H9 (cell line): Measurements from ENCODE around the gene HPF1. TPM values are rescaled to one million over a fixed set of nuclear protein-coding genes. Genes with fewer than 3 reads are reported as not detected.
A peak's percentile ranks its signal among the peaks of the same experiment; 100 is the strongest.

ENCODE experiments used
- DNase-seq: peaks from one replicate; pipeline ENCODE4 v3.0.0-alpha.2; 2017
- H2AFZ ChIP-seq: one replicate; pipeline ENCODE4 v1.6.1; 2013; ENCODE audit warnings: mild to moderate bottlenecking, low read length, control low read depth, moderate library complexity
- H2AK5ac ChIP-seq: 2 replicates; pipeline ENCODE4 v1.6.1; 2013; ENCODE audit warnings: low read length, control low read depth, mixed read lengths; ENCODE audit not compliant: insufficient read length
- H2BK120ac ChIP-seq: one replicate; pipeline ENCODE4 v1.6.1; 2013; ENCODE audit warnings: low read depth, mild to moderate bottlenecking, low read length, control low read depth, inconsistent platforms; ENCODE audit not compliant: poor library complexity, severe bottlenecking
- H2BK12ac ChIP-seq: 2 replicates; pipeline ENCODE4 v1.6.1; 2013; ENCODE audit warnings: low read length, control low read depth, mixed read lengths, low read depth; ENCODE audit not compliant: insufficient read length
- H2BK15ac ChIP-seq: 2 replicates; pipeline ENCODE4 v1.6.1; 2013; ENCODE audit warnings: low read depth, low read length, control low read depth
- H2BK20ac ChIP-seq: one replicate; pipeline ENCODE4 v1.6.1; 2013; ENCODE audit warnings: low read depth, mild to moderate bottlenecking, low read length, control low read depth, inconsistent platforms; ENCODE audit not compliant: poor library complexity, severe bottlenecking
- H2BK5ac ChIP-seq: 2 replicates; pipeline ENCODE4 v1.6.1; 2013; ENCODE audit warnings: low read length, control low read depth, mixed read lengths; ENCODE audit not compliant: insufficient read length
- H3K14ac ChIP-seq: 2 replicates; pipeline ENCODE4 v1.6.1; 2013; ENCODE audit warnings: low read length, control low read depth; ENCODE audit not compliant: insufficient read depth
- H3K18ac ChIP-seq: 2 replicates; pipeline ENCODE4 v1.6.1; 2013; ENCODE audit warnings: low read depth, mild to moderate bottlenecking, mixed read lengths, low read length, control low read depth; ENCODE audit not compliant: insufficient read length
- H3K23ac ChIP-seq: 2 replicates; pipeline ENCODE4 v1.6.1; 2013; ENCODE audit warnings: low read length, control low read depth, mixed read lengths, low read depth; ENCODE audit not compliant: insufficient read length
- H3K23me2 ChIP-seq: 2 replicates; pipeline ENCODE4 v1.6.1; 2013; ENCODE audit warnings: low read depth, mild to moderate bottlenecking, mixed read lengths, low read length, control low read depth; ENCODE audit not compliant: insufficient read length, poor library complexity, severe bottlenecking
- H3K27ac ChIP-seq: 2 replicates; pipeline ENCODE4 v1.5.1; 2013; ENCODE audit warnings: low read length, control low read depth, mixed read lengths, low read depth; ENCODE audit not compliant: insufficient read length
- H3K27me3 ChIP-seq: 2 replicates; pipeline ENCODE4 v1.6.1; 2013; ENCODE audit warnings: low read length, control low read depth, inconsistent platforms; ENCODE audit not compliant: insufficient read depth
- H3K4ac ChIP-seq: 2 replicates; pipeline ENCODE4 v1.6.1; 2013; ENCODE audit warnings: low read depth, mild to moderate bottlenecking, control low read depth, inconsistent platforms, low read length, moderate library complexity
- H3K4me1 ChIP-seq: 2 replicates; pipeline ENCODE4 v1.6.1; 2013; ENCODE audit warnings: low read length, control low read depth, inconsistent platforms; ENCODE audit not compliant: insufficient read depth
- H3K4me2 ChIP-seq: 2 replicates; pipeline ENCODE4 v1.6.1; 2013; ENCODE audit warnings: low read length, control low read depth, mixed read lengths; ENCODE audit not compliant: insufficient read length, insufficient read depth
- H3K56ac ChIP-seq: 2 replicates; pipeline ENCODE4 v1.6.1; 2013; ENCODE audit warnings: low read depth, mild to moderate bottlenecking, mixed read lengths, low read length, control low read depth; ENCODE audit not compliant: insufficient read length
- H3K79me1 ChIP-seq: 2 replicates; pipeline ENCODE4 v1.6.1; 2013; ENCODE audit warnings: low read depth, mild to moderate bottlenecking, moderate library complexity, low read length, control low read depth, inconsistent platforms; ENCODE audit not compliant: insufficient read depth, poor library complexity, severe bottlenecking
- H3K79me2 ChIP-seq: 2 replicates; pipeline ENCODE4 v1.6.1; 2013; ENCODE audit warnings: low read length, control low read depth, inconsistent platforms; ENCODE audit not compliant: insufficient read depth
- H3K9ac ChIP-seq: 2 replicates; pipeline ENCODE4 v1.6.1; 2013; ENCODE audit warnings: low read length, control low read depth, mixed read lengths; ENCODE audit not compliant: insufficient read length; ENCODE audit errors: extremely low read depth
- H3K9me3 ChIP-seq: one replicate; pipeline ENCODE4 v1.6.1; 2013; ENCODE audit warnings: low read depth, low read length, inconsistent platforms; ENCODE audit not compliant: control insufficient read depth
- H3T11ph ChIP-seq: one replicate; pipeline ENCODE4 v1.6.1; 2013; ENCODE audit warnings: mild to moderate bottlenecking, low read length, control low read depth, inconsistent platforms
- H4K20me1 ChIP-seq: one replicate; pipeline ENCODE4 v1.6.1; 2013; ENCODE audit not compliant: control insufficient read depth, insufficient read length, insufficient read depth
- H4K5ac ChIP-seq: 2 replicates; pipeline ENCODE4 v1.6.1; 2013; ENCODE audit warnings: low read depth, mild to moderate bottlenecking, mixed read lengths, low read length, control low read depth; ENCODE audit not compliant: insufficient read length
- H4K8ac ChIP-seq: replicated peaks from 2 replicates; pipeline ENCODE4 v1.6.1; 2013; ENCODE audit warnings: low read length, control low read depth, mixed read lengths, low read depth; ENCODE audit not compliant: insufficient read length
- H4K91ac ChIP-seq: 2 replicates; pipeline ENCODE4 v1.6.1; 2013; ENCODE audit warnings: low read depth, mild to moderate bottlenecking, moderate library complexity, mixed read lengths, low read length, control low read depth; ENCODE audit not compliant: insufficient read length
- H3K27ac Mint-ChIP-seq, 3 experiments: 2 replicates in 2 of 3; 3 replicates in 1 of 3; pipeline ENCODE4 v1.8.0; 2020 to 2021; ENCODE audit warnings: mixed read lengths in 3 of 3, mild to moderate bottlenecking in 1 of 3, moderate library complexity in 1 of 3
- H3K27me3 Mint-ChIP-seq: 2 replicates; pipeline ENCODE4 v1.8.0; 2021; ENCODE audit warnings: low read depth, mild to moderate bottlenecking, moderate library complexity, mixed read lengths
- H3K36me3 Mint-ChIP-seq, 3 experiments: 2 replicates in 2 of 3; 3 replicates in 1 of 3; pipeline ENCODE4 v1.8.0; 2020 to 2021; ENCODE audit warnings: low read depth in 3 of 3, mixed read lengths in 3 of 3; ENCODE audit not compliant: insufficient read depth in 1 of 3
- H3K4me1 Mint-ChIP-seq, 2 experiments: 2 replicates each; pipeline ENCODE4 v1.8.0; 2020; ENCODE audit warnings: mixed read lengths in 2 of 2
- H3K4me3 Mint-ChIP-seq, 2 experiments: 2 replicates in 1 of 2; 3 replicates in 1 of 2; pipeline ENCODE4 v1.8.0; 2020 to 2021; ENCODE audit warnings: mild to moderate bottlenecking in 2 of 2, mixed read lengths in 2 of 2, moderate library complexity in 1 of 2
- H3K9me3 Mint-ChIP-seq, 2 experiments: 2 replicates in 1 of 2; 3 replicates in 1 of 2; pipeline ENCODE4 v1.8.0; 2020; ENCODE audit warnings: mild to moderate bottlenecking in 2 of 2, mixed read lengths in 2 of 2, moderate library complexity in 1 of 2
- CTCF ChIP-seq: fragments of 200-600 bp; sonication (generic); conservative IDR thresholded peaks from 3 replicates; pipeline ENCODE4 v1.8.0; 2021; ENCODE audit warnings: antibody characterized with exemption, mild to moderate bottlenecking
- WGBS: extraction: QIAGEN DNeasy Blood & Tissue Kit; methylation state at CpG from one replicate; pipeline ENCODE4 v1.1.7; 2013; ENCODE audit warnings: missing lambda C conversion rate, low lambda C conversion rate, mixed read lengths; ENCODE audit not compliant: insufficient read length; ENCODE audit errors: extremely low coverage; 5-methylcytosine and 5-hydroxymethylcytosine counted together
- total RNA-seq: library from RNA; stranded (reverse); gene quantifications from 2 replicates; pipeline ENCODE4 v1.2.1, GENCODE V29; 2021

HPF1 gene
- total RNA-seq, 1 experiment from 2014 or later, result 32.1 TPM

- H3K27ac ChIP-seq, result no peak overlapping the region
- H3K4me3 Mint-ChIP-seq, result peak overlapping the region; percentile 1 to 37; a peak in 3 of 5 replicates
- H4K8ac ChIP-seq, result no peak overlapping the region
These were observed 33.3 kb upstream of the HPF1 start for GRCh38 chr4:169791062-169791461.

More at GRCh38 chr4:169791062-169791461, 33.3 kb upstream of the HPF1 start:
- no peak for TF ChIP-seq CTCF
- Histone ChIP-seq H3K9ac (no peak overlapping the region), H4K20me1 (no peaks in the 10 kb centered on the region), H4K5ac (no peak overlapping the region), H2BK15ac (no peak overlapping the region), H3K9me3 (no peaks in the 10 kb centered on the region), H3K79me1 (no peaks in the 10 kb centered on the region), H3K14ac (no peak overlapping the region), H3K4me2 (peak overlapping the region; percentile 32), H2BK5ac (no peak overlapping the region), H3K27me3 (no peaks in the 10 kb centered on the region), H3T11ph (no peak overlapping the region), H2BK20ac (no peak overlapping the region), H2AK5ac (no peak overlapping the region), H2AFZ (no peak overlapping the region), H2BK120ac (no peak overlapping the region), H4K91ac (no peak overlapping the region), H3K18ac (no peak overlapping the region), H3K4ac (no peak overlapping the region), H3K79me2 (no peaks in the 10 kb centered on the region), H3K23ac (no peak overlapping the region), H3K23me2 (no peaks in the 10 kb centered on the region), H2BK12ac (no peak overlapping the region), H3K56ac (no peak overlapping the region), H3K4me1 (no peaks in the 10 kb centered on the region)
- Mint-ChIP-seq H3K27ac (no peak overlapping the region), H3K27me3 (peaks cover 34% of the 10 kb centered on the region), H3K4me1 (peaks cover 5 to 8% of the 10 kb centered on the region in 2 experiments; a peak in 3 of 4 replicates), H3K36me3 (no peaks in the 10 kb centered on the region), H3K9me3 (no peaks in the 10 kb centered on the region; a peak in 1 of 5 replicates)
- DNase-seq, result no peak
- WGBS, result no CpG with 5 or more reads among the region's 2 CpGs
